SHP77 (cell line): Measurements from ENCODE around the gene SEZ6L.

Source experiments
- DNase-seq, 2 experiments: peaks; one replicate each; lab custom pipeline; 2025; lab: John Stamatoyannopoulos, UW

The SEZ6L gene

DNA sequence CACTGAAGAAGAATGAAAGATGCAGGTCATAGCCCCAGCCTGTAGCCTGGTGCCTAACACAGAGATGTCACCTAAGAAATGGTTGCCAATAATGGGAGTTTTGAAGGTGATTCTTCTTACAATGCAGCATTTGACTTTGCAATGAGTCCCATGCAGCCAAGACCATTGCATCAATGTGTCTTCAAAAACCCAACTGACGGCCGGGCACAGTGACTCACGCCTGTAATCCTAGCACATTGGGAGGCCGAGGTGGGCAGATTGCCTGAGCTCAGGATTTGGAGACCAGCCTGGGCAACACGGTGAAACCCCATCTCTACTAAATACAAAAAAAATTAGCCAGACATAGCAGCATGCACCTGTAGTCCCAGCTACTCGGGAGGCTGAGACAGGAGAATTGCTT, 170.5 kb downstream of the SEZ6L start:
- DNase-seq: no peak

DNA sequence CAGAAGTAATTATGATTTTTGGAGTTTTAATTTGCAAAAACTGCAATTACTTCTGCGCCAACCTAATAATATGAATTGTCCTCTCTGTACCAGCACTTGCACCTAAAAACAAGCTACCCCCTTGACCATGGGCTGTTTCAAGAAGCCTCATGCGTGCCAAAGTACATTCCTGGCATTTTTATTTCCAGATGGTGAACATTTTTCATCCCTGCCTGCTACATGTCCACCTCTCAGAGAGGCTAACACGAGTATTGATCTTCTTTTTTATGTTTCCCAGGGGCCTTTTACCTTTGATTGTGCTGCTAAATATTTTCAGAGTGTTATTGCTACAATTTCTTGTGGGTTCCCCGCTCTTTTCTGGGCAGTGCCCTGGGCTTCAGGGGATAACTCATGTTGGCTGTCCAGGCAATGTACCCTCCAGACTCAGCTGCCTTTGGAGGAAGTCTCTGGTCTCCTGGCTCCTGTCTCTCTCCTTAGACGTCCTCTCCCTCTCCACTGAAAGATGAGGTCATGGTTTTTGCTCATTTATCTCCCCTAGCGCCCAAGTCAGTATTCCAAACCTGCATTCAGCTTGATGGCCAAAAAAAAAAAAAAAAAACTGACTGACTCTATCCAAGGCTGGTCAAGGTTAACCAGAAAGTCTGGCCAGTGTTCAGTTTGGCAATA, 173.6 kb downstream of the SEZ6L start:
- DNase-seq: no peak

DNA sequence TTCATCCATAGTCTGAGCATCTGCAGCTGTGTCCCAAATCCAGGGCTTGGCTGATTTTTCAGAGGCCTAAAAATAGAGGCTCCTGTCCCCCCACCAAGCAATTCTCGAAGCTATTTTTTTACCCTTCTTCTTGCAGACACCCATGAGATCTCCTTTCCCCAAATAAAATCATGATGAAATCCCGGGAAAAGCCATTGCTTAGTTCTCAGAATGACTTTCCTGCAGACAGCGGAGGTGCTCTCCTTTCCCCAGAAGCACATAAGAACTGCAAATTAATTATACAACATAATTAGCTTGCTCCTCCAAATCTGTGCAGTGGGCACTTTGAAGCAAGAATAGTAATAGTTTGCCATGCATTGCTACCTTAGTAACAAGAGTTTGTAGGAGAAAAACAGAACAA, 176.2 kb downstream of the SEZ6L start:
- DNase-seq: no peak

DNA sequence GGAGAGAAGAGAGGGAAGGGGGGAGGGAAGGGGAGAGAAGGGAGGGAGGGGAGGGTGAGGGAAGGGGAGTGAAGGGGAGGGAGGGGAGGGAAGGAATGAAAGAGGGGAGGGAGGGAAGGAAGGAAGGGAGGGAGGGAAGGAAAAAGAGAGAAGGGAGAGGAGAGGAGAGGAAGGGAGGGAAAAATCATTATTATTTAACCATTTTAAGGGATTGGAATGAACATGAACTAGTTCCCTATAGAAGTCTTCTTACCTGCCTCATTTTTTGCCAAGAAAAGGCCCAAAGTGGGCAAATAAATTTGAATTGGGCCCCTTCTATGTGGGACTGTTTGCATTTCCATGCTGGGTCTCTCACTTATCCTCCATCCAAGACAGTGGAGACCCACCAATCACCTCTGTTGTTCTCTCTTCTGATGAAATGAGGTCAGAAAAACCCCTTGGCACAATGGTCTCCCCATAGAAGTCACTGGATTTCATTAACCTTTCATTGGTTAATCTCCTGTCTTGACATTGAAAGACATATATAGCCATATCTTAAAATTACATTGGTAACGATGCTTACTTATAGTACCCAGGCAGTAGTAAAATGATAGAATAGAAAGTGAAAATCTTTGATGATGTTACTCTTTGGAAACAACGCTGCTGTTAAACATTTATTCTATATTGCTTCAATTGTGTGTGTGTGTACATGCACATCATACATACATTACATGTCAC, 179.7 kb downstream of the SEZ6L start:
- no peak for DNase-seq

DNA sequence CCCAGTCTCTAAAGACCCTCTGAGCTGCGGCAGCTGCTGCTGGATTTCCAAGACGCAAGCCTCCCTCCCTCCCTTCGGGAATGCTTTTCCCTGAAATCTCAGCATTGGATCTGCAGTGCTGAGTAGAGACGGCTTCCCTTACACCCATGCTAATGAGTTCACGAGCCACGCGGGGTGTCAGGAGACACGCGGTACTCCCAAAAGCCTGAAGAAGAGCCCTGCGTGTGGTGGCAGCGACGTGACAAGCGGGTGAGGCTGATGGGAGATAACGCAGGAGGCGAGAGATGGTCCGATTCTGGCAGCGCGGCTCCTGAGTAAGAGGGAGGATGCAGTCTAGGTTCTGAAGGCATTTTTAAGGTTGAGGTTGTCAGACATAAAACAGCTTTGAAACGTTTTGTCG, 185.4 kb downstream of the SEZ6L start:
- DNase-seq: no peak

DNA sequence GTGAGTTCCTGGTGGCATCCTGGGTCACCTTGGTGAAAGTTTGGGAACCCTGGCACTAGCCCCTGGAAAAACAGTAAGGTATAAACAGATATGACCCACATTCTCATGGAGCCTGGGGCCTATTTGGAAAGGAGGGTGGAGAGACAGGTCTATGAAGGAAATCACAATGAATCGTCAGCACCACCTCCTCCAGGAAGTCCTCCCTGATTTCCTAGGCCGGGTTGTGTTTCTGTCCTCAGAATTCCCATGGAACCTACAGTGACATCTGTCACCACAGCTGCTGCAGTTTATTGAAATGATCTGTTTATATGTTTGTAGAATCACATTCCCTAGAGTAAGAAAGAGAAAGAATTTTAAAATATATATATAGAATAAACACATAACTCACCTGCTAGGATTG, 188.0 kb downstream of the SEZ6L start:
- DNase-seq: no peak

DNA sequence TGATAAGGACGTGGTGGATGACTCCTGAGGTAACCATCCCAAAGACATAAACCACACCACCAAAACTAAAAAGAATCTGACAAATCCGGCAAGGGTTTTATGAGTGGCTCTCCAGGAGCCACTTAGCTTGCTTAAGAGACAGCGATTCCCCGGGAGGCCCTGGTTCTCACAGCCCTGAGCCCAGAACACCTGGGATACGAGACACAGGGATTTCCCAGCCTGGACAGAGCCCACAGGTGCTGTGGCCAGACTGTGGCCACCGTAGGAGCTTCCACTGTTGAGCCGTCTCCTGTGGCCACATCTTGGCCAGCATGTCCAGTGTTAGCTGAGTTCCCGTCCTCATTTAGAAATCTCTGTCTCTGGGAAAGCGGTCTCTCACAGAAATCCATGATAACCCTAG, 188.6 kb downstream of the SEZ6L start:
- no peak for DNase-seq

DNA sequence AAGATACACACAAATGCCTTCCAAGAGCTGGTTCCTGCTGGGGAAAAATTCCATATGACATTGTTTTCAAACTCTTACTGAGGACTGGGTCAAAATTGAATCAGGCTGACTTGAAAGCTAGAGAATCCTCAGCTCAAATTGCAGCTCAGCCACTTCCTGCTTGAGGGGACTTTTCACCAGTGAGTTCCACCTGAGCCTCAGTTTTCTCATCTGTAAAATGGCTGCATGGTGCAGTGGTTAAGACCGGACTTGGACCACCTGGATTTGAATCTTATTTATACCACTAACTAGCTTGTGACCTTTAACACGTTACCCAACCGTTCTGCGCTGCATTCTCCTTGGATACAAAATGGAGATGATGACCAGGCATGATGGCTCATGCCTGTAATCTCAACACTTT, 189.9 kb downstream of the SEZ6L start:
- DNase-seq: no peak

DNA sequence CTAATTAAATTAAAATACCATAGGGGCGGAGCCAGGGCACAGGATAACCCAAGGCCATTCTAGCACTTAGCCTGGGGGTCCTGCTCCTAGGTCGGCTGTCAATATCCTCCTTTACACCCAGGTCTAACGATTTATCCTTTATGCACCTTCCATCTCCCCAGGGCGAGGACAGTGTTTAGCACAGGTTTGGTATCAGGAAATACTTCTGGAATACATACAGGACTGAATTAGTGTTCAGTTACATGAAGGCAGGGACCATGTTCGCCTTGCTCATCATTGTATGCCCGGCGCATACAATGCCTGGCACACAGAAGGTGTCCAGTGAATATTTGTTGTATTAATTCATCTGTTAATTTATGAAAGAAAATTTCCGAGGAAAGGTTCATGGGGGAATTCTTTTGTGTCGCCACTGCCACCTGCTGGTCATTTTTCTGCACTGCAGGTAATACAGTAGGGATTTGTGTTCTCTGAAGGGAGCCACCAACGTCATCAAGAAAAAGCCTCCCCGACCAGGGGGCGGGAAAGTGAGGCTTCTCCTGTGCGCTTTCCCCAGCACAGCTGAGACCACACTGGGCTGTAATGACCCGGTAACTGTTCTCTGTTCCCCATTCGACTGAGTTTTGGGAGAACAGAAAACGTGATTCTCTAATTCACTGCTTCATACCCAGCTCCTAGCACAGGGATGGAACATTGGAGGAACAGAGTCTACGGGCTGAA, 191.1 kb downstream of the SEZ6L start:
- peak; percentile 81 to 90 for DNase-seq

DNA sequence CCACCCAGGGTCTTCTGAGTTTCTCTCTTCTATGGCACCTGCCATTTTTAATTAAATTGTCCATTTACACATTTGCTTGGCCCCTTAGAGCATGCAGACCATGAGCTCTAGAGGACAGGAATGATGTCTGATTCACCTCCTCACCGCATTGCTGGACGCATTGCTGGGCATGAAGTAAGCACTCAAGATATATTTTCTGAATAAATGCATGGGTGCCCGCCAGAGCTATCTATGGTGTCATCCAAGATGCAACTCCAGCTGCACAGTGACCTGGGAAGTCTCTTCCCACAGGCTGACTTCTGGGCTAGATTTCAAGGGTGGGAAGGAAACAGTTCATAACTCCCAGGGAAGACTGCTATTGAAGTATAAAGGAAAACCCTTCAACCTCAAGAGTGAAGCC, 193.2 kb downstream of the SEZ6L start:
- no peak for DNase-seq

DNA sequence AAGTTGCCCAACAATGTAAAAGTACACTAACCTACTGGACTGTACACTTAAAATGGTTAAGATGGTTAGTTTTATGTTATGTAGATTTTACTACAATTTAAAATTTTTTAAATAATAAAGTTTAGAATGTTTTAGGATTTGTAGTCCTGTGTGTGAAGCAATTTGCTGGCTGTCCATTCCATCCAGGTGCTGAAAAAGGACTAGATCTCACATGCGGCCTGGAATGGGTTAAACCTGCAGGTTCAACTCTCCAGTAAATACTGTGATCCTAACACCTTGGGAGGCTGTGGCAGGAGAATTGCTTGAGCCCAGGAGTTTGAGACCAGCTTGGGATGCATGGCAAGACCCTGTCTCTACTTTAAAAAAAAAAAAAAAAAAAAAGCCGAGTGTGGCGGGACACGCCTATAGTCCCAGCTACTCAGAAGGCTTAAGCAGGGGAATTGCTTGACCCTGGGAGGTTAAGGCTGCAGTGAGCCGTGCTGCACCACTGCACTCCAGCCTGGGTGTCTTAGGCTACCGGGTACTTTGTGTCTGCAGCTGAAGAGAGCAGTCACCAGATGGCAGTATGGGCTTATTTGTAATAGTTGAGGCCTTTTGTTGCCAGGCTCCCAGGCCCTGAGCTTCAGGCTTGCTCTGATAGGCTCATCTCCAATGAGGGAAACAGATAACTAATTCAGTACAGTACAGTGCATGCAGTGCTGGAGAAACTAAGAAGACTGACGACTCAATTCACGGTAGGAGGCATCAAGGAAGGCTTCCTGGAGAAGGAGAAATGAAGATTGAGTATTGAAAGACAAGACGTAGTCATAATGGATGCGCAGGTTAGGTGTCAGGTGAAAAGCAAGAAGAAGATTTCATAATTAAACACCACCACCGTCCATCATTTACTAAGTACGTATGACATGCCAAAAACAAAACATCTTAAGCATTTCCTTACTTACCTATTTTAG, 195.1 kb downstream of the SEZ6L start:
- DNase-seq: peak; percentile 83 to 89

DNA sequence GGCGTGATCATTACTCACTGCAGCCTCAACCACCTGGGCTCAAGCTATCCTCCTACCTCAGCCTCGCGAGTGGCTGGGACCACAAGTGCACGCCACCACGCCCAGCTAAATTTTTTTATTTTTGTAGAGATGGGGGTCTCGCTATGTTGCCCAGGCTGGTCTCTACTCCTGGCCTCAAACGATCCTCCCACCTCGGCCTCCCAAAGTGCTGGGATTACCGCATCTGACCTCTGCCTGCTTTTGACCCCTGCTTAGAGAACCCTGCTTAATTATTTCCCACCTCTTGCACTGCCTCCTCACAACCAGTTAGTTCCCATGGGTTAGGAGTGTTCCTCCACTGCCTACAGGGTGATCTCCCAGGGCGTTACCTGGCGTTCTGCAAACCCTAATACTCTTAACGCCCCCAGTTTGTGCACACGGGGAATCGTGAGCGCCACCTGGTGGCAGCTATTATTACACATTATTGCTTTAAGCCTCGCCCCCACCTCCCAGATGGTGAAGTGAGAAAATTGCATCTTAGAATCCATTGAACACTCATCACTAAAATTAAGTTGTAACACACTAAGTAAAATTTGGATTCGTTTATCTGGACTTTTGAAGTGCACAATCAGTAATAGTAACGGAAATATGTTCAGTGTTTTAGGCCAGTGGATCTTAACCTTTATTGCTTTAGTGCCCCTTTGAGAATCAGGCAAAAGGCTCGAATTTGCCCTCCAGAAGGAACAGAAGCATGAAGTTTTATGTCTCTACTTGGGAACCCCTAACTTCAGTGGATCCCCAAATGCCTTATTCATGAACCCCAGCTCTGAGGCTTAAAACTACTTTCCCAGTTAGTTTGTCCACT, 198.4 kb downstream of the SEZ6L start:
- DNase-seq: peak; percentile 56 to 58

DNA sequence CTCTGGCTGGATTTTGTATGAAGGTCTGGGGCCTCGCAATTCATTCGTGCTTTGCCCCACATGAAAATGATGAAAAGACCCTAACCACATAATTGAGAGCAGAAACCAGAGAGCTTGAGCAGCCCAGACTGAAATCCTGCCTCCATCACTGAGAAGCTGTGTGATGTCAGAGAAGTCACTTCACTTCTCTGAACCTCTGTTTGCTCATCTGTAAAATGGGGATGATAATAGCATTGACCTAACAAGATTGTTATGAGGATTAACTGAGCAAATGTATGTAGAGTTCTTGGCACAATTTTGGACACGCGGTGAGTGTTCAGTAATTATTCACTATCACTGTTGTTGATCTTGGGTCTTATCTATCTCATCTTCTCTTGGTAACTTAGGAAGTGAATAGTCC, 203.6 kb downstream of the SEZ6L start:
- DNase-seq: no peak

DNA sequence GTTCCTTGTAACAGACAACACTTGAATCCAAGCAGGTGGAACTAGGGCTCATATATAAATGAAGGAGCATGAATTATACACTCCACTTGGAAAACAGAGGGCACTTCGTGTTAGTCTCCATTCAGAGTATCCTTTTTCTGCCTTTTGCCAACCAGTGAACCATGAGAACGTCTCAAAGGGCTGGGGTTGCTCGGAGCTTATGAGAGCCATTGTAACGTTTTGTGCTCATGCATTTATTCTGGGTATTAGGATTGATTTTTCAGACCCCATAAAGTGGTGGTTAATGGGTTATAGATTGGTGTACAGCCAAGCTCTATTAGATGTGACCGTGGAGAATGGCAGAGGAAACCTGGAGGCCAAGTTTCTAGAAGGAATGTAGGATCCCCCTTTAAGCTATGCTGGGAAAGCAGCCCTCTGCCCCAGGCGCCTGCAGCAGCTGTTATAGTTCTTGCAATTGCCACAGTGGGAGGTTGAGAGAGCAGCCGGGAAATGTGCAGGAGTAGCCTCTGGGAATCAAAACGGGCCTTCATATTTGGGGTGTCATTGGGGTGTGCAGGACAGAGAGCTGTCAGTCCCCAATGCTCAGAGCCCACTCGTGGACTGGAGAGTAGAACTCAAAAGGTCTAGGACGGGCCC, 205.2 kb downstream of the SEZ6L start:
- no peak for DNase-seq

DNA sequence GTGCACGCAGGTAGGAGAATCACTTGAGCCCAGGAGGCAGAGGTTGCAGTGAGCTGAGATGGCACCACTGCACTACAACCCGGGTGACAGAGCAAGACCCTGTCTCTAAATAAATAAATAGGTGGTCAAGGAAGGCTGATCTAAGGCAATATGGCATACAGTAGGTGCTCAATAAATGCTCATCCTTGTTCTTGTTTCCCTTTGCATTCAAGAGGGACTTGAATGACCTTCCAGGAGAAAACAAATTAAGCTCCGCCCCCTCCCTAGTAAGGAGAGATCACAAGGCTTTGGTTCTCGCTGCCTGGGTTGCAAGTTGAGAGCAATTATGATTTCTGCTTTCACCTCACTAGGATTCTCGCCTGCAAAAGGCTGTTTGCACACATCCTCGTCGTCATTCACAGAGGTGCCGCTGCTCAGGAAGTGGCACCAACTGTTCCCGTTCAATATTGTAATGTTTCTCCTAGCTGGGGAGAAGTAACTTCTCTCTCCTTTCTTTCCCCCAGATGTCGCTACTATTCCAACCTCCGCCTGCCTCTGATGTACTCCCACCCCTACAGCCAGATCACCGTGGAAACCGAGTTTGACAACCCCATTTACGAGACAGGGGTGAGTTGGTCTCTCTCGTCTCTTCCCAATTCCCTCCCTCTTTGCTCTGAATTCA, 208.0 kb downstream of the SEZ6L start:
- DNase-seq: no peak

DNA sequence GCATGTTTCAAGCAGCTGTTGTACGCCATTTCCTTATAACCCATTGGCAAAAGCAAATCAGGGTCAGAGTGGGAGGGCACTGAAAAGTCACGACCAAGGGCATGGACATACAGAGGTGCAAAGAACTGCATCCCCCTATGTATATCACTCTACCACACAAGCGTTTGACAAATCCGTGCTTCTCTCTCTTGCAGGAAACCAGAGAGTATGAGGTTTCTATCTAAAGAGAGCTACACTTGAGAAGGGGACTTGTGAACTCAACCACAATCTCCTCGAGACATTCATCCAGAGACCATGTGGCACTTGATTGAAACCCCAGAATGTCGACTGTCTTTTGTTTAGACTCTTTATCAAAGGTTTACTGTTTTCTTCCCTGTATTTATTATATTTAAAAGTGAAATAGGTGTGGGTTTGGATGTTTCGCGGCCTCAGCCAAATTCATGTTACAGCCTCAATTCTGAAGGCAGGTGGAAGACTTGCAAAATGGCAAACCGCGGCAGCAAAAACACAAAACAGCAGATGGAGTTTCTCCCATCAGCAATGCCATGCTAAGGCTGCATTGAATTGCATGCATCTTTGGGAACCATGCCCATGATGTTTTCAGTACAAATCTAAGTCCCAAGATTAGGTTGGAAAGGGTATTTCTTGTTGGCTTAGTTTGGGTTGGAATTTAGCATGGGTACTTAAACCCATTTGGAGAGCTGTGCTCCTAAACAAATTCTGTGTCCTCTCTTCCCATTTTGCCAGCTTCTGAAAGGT, 211.0 kb downstream of the SEZ6L start:
- DNase-seq: no peak

DNA sequence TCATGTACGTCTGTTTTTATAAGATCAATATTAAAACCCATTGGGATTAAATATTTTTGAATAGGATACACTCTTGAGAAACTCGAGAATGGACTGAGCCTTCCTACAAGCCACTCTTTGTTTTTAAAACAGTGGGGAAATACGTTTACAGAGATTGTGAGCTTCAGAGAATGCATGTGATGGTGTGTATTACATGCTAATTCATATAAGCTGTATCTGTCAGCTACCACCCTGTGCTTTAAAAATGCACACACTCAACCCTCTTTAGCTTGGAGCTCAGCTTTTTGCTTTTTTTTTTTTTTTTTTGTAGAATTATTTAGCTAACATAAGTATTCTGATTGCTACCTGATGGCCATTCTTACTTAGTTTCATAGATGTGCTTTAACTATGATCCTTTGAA, 213.5 kb downstream of the SEZ6L start:
- DNase-seq: no peak

DNA sequence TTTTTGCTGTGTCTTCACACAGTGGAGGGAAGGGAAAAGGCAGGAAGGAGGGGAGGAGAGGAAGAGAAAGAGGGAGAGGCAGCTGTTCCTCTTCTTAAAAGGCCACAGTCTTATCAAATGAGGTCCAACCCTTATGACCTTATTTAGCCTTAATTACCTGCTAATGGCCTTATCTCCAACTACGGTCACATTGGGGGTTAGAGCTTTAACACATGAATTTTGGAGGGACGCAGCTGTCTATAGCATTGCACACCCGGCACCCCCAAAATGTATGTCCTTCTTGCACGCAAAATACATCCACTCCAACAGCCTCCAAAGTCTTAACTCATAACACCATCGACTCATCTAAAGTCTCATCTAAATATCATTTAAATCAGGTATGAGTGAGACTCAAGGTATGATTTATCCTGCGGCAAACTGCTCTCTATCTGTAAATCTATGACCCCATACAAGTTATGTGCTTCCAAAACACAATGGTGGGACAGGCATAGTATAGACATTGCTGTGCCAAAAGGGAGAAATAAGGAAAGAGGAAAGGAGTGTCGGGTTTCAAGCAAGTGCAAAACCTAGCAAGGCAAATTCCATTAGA, 214.8 kb downstream of the SEZ6L start:
- DNase-seq: no peak

DNA sequence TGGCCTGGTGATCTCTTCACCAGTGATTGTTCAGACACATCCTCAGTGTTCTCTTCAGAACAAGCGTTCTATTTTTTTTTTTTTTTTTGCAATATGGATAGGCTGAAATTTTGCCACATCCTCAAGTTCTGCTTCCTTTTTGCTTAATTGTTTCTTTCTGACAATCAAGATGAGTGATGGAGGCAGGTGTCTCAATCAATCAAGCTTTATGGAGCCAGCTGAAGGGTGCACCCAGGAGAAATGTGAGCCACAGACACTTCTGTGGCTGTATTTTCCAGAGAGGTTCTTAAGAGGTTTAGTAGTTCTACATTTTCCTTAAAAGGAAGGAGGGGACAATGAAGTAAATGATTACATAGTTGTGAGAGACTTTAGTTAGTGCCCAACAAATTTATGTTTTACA, 215.9 kb downstream of the SEZ6L start:
- no peak for DNase-seq
